Activated T-cell treated with anti-CD3 and anti-CD28 coated beads for 1 hour (primary cell): ENCODE data around the gene ATAD2B.

Source experiments
- DNase-seq: peaks from one replicate; pipeline ENCODE4 v3.0.0-alpha.2; 2020; ENCODE audit warnings: low read depth

The ATAD2B gene

DNA sequence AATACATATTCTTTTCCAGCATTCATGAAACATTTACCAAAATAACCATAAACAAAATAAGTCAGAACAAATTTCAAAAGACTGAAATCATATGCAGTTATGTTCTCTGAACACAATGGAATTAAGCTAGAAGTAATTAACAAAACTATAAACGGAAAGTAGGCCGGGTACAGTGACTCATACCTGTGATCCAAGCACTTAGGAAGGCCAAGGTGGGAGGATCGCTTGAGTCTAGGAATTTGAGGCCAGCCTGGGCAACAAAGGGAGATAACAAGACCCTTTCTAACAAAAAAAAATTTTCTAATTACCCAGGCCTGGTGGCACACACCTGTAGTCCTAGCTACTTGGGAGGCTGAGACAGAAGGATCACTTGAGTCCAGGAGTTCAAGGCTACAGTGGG lies 14.9 kb downstream of the ATAD2B start:
- no peak for DNase-seq

DNA sequence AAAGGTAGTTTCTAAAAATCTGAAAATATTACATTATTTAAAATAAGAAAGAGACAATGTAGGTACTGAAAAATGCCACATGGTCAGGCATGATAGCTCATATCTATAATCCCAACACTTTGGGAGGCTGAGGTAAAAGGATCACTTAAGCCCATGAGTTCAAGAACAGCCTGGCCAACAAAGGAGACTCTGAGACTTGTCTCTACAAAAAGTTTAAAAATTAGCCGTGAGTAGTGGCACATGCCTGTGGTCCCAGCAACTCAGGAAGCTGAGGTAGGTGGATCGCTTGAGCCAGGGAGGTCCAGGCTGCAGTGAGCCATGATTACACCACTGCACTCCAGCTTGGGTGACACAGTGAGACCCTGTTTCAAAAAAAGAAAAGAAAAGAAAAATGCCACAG lies 21.8 kb downstream of the ATAD2B start:
- DNase-seq: no peak

DNA sequence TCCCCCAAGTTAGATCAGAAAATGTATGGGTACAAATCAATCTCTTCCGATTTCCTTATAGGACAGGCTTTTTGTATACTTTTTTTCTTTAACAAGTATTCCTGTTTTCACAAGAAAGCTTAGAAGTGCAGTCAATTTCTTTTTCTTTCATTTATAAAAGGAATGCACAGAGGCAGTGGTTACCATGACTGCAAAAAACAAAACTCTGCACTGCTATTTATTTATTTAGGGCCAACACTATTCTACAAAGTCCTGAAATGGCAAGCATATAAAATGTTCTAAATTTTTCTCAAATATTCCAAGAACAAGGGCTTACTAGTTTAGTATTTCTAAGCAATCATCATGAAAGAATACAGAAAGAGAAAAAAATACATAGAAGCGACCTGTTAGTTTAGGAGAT lies 22.2 kb downstream of the ATAD2B start:
- DNase-seq: no peak

DNA sequence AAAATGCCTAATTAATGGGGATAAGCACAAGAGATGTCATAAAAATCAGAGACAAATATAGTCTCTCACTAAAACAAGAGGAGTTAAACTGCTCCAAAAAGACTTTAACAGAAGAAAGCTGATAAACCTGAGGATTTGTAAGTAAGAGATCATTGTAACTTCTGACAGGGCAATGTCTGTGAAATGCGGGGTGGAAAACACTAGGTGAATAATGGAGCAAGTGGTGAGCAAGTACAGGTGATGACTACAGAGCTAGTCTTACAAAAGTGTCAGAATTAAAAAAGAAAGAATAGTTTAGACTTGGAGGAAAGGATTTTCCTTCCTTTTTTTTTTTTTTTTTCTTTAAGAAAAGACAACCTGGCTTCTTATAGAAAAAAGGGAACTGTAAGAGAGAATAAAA lies 22.7 kb downstream of the ATAD2B start:
- no peak for DNase-seq

DNA sequence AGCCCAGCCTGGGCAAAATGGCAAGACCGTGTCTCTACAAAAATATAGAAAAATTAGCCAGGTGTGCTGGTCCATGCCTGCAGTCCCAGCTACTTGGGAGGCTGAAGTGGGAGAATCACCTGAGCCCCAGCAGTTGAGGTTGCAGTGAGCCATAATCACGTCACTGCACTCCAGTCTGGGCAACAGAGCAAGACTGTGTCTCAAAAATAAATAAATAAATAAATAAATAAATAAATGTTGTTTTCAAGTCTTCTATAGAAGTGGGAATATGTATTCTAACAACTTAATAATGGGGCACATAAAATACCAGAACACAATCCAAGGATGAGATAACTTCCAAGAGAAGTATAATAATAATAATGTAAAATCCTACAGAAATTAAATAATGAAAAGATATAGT lies 23.9 kb downstream of the ATAD2B start:
- DNase-seq: no peak

DNA sequence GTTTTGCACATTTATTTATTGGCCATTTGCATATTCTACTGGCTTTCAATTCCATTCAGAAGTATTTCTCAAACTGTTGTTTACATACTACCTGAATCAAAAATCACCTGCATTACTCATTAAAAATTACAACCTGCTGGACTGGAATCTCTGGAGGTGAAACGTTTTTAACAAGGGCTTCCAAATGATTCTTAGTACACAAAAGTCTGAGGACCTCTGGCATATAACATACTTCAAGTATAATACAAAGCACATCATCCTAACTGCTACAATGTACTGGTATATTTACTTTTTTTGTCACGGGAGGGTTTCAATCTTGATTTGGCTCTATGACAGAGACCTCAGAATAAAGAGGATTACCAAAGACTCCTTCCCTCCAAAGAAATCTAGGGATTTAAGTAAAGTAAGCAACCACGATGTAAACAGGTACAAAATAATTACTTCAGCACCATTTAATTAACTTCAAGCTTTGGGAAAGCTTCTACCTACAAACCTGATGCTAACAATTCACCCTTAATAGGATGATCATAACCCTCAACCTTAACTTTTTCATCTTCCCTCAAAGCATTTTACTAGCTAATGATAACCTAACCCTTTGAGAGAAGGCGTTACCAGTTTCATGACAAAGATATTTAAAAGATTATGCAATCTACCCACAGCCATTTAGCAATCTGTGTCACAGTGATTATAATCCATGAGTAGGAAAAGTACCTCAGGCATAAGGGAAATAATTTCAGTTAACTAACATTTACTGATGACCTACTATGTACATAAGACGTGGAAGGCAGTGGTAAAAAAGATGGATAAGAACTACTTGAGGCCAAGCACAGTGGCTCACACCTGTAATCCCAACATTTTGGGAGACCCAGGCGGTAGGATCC lies 24.7 kb downstream of the ATAD2B start:
- no peak for DNase-seq

DNA sequence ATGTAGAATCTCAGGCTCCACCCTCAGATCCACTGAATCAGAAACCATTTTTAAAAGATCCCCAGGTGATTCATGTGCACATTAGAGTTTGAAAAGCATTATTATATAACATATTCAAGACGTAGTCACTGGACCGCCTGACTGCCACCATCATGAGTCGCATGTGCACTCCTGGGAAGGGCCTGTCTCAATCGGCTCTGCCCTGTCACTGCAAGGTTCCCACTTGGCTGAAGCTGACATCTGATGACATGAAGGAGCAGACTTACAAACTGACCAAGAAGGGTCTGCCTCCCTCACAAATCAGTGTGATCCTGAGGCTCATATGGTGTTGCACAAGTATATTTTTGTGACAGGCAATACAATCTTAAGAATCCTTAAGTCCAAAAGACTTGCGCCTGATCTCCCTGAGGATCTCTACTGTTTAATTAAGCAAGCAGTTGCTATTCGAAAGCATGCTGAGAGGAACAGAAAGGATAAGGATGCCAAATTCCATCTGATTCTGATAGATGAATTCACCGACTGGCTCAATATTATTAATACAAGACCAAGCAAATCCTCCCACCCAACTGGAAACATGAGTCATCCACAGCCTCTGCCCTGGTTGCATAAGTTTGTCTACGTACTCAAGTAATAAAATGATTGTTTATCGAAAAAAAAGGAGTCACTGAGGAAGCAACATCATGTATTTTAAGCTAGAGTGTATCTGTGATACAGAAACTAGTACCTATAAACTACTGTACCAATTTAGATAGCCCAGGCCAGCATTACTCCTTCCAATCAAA lies 26.2 kb downstream of the ATAD2B start:
- no peak for DNase-seq

DNA sequence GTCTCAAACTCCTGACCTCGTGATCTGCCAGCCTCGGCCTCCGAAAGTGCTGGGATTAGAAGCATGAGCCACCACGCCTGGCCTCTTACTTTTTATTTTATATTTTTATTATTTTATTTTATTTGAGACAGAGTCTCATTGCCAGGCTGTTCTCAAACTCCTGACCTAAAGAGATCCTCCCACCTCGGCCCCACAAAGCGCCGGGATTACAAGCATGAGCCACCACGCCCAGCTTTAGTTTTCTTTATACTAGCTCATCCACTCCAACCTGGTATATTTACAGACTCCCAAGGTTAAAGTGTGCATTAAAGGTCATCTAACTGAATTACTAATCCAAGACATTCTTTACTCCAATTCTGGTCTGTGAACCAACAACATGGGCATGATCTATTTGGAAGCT lies 26.8 kb downstream of the ATAD2B start:
- DNase-seq: no peak

DNA sequence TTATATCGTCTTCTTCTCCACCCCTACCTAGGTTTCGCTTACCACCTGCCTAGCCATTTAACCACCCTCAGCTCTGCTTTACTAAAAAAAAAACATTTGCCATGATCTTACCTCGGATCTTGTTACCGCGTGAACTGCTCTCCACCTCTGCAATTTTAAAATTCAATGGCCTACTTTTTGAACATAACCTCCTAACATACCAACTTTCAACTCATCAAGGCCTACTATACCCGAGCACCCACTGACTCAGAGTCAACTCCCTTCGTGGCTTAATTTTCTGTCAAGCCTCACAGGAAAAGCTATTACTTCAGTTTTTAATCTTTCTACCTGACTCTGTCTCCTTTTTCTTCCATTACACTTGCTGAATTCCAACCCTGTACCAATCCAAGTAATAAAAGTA lies 55.7 kb downstream of the ATAD2B start:
- no peak for DNase-seq

DNA sequence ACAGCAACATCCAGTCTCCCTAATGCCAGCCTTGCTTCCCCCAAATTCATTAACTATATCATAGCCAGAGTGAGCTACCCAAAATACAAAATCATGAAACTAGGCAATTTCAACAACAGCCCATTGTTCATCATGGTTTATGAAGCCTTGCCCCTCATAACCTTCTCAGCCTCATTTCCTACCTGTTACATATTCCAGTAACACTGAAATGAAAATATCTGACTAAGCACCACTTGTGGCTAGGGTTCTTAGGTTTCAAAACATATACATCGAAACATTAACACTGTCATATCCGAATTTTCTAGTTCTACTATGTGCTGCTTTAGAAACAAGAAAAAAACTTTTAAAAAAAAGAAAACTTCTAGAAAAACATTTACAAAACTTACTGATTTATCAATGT lies 59.5 kb downstream of the ATAD2B start:
- no peak for DNase-seq

DNA sequence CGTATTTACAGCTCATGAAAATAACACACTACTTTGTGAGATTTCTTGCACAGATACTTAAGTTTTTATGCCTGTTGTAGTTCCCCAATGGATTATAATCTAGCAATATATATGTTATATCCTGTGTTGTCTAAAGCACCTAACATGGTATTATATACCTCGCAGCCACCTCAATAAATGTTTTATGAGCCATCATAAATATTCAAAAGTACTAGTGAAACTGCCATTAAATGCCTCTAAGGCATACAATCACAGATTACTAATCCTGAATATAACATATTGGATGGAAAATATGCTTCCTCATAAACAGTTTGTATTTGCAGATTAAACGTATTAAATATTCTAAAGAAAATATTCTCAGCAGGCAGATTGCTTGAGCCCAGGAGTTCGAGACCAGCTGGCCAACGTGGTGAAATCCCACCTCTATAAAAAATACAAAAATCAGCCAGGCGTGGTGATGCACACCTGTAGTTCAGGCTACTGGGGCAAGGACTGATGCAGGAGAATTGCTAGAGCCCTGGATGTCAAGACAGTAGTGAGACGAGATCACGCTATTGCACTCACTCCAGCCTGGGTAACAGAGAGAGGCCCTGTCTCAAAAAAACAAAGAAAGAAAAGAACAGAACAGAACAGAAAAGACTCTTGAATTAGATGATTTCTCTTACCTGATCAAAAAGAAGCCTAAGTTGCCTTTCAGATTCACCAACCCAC lies 64.1 kb downstream of the ATAD2B start:
- DNase-seq: no peak

DNA sequence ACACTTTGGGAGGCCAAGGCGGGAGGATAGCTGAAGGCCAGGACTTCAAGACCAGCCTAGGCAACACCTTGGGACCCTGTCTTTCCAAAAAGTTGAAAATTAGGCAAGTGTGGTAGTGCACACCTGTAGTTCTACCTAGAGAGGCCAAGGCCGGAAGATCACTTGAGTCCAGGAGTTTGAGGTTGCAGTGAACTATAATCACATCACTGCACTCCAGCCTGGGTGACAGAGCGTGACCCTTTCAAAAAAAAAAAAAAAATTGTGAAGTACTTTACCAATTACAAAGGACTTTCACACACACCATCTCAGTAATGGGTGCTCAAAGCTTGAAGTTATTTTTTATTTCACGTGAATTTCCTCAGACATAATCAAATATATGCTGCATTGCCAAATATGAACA lies 65.0 kb downstream of the ATAD2B start:
- DNase-seq: no peak

DNA sequence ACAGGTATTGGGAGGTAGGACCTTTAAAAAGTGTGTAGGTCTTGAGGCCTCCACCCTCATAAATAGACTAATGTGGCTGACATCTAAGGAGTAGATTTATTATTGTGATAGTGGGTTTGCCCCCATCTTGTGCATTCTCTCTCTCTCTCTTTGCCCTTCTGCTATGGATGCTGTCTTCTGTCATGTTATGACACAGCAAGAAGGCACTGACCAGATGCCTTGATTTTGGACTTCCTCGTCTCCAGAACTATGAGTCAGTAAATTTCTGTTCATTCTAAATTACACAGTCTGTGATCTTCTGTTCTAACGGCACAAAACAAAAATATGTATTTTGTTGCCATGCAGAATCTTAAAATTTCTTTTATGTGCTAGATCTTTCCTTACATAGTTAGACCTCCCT lies 66.9 kb downstream of the ATAD2B start:
- no peak for DNase-seq

DNA sequence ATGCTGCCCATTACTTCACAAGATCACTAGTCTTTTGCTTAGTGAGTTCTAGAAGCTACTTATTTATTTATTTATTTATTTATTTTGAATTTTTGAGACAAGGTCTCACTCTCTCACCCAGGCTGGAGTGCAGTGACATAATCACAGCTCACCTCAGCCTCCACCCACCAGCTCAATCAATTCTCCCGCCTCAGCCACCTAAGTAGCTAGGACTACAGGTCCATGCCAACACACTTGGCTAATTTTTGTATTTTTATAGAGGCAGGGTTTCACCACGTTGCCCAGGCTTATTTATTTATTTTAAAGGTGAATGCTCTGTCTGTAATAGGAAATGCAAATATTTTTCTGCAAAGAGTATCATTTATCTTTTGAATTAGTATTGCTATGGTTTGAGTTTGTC lies 67.7 kb downstream of the ATAD2B start:
- no peak for DNase-seq

DNA sequence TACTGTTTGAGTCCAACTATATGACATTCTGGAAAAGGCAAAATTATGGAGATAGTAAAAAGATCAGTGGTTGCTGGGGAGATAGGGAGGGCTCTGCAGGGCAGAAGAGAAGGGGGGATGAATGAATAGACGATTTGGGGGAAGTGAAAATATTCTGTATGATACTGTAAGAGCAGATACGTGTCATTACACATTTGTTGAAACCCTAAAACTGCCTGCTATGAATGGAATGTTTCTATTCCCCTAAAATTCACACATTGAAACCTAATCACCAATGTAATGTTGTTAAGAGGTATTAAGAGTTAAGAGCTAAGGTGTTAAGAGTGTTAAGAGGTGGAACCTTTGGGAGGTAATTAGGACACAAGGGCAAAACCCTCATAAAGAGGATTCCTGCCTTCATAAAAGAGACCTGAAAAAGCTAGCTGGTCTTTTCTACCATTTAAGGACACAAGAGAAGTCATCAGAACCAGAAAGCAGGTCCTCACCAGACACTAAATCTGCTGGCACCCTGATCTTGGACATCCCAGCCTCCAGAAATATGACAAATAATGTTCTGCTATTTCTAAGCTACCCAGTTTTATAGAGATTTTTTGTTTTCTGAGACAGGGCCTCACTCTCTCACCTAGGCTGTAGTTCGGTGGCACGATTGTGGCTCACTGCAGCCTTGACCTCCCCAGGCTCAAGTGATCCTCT lies 76.2 kb downstream of the ATAD2B start:
- DNase-seq: no peak

DNA sequence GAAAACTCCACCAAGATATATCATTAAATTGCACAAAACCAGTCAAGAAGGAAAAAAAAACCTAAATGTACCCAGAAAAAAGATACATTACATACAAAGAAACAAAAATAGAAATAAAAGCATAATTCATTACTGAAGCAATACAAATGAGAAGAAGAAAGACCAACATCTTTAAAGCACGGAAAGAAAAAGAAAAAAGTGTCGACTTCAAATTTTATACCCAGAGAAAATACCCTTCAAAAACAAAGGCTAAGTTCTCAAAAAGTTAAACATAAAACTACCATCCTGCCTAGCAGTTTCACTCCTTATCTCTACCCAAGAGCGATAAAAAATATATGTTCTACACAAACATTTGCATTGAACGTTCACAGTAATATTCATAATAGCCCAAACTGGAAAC lies 82.0 kb downstream of the ATAD2B start:
- DNase-seq: no peak

DNA sequence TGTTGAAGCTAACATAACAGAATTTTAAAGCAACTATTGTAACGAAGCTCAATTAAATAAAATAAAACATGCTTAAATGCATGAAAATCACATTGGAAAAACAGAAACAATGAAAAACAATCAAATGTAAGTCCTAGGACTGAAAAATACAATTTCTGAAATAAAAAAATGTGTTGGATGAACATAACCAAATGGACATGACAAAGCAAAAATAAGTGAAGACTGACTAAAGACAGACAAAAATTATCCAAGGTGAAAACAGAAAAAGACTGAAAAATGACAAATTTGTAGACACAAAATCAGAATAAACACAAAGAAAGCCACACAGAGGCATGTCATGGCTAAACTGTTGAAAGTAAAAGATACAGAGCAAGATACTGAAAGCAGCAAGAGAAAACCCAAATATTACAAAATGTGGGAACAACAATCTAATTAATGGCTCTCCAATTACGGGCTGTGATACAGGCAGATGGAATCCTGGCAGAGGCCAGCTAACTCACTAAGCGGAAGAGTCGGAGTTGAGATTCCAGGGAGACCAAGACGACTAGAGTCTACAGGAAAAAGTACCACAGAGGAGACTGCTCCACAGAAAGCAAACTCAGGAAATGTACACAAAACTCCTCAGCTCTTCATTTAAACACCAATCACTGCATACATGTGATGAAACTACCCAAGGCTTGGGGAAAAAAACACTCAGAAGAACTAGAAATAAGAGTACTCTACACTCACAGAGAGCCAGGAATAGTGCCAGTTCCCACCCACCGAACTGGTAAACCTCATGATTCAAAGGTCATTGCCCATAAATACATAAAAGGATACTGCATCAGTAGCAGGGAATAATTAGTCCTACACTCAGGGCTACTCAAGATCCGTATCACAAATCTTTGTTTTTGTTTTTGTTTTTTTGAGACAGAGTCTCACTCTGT lies 83.6 kb downstream of the ATAD2B start:
- no peak for DNase-seq

DNA sequence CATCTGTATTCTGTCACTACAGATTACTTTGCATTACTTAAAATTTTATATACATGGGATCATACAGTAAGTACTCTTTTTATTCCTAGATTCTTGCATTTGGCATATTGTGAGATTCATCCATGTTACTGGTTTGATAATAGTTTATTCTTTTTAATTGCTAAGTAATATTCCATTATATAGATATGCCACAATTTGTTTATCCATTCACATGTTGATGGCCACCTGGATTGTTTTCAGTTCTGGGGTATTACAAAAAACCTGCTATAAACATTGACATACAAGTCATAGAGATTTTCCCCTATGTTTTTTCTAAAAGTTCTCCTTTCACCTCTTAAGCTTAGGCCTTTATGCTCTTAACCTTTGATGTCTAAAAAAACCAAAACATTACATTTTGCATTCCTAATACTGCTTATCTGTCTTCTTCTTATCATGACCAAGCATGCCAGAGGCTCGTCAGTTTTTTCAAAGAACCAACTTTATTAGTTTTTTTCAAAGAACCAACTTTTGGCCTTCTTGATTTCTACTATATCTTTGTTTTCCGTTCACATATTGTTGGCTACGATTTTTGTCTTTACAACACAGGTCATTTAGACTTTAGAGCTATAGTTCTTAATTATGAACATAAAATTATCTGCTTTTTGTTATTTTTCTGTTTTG lies 86.9 kb downstream of the ATAD2B start:
- no peak for DNase-seq

DNA sequence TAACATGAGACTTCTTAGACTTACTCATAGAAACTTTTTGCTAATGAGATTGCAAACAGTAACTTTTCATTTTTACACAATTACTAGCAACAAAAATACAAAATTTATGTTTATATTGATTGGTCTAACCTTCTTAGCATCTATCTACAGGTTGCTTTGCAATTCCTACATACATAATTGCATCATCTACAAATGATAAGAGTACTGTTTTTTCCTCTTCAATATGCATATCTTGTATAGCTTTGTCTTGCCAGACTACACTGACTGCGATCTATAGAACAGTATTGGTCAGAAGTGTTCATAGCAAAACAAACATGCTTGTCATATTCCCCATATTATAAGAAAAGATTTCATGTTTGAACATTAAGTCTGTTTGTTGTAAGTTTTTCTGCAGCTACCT lies 87.9 kb downstream of the ATAD2B start:
- DNase-seq: no peak

DNA sequence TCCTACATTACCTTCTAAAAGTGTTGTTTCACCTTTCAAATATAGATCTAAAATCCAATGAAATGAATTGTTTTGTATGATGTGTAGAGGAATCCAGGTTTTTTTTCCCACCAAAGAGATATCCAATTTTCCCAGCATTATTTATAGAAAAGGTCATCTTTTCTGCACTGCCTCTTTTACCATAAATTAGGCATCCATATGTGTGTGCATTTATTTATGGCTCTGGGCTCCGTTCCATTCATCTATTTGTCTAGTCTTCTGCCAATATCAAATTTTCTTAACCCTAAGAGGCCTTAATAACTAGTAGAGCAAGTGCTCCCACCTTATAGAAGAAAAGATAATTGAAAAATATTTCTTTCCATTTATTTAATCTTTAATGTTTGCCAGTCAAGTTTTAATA lies 88.3 kb downstream of the ATAD2B start:
- no peak for DNase-seq

DNA sequence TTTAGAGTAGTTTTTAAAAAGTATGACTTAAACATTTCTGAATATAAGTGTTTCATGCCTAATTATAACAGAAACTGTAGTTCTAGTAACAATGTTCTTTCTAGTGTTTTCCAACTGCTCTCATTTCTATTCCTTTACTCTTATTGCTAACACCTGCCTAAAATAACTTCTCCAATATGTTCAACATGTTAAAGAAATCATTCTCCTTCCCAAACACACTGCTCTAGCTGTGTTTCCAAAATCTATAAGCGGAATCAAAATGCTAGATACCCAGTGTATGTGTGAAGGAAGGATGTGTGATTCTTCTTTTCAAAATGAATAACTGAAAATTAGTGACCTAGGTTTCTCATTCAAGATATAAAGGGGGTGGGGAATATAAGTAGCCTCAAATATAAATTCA lies 89.1 kb downstream of the ATAD2B start:
- DNase-seq: no peak
